Amniotic epithelial cell (primary cell): ENCODE results near the gene DAZAP2.

ENCODE experiments used
- DNase-seq: peaks from one replicate; pipeline ENCODE4 v3.0.0-alpha.2; 2010; ENCODE audit warnings: low read depth

Gene DAZAP2, protein sequence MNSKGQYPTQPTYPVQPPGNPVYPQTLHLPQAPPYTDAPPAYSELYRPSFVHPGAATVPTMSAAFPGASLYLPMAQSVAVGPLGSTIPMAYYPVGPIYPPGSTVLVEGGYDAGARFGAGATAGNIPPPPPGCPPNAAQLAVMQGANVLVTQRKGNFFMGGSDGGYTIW

DNA sequence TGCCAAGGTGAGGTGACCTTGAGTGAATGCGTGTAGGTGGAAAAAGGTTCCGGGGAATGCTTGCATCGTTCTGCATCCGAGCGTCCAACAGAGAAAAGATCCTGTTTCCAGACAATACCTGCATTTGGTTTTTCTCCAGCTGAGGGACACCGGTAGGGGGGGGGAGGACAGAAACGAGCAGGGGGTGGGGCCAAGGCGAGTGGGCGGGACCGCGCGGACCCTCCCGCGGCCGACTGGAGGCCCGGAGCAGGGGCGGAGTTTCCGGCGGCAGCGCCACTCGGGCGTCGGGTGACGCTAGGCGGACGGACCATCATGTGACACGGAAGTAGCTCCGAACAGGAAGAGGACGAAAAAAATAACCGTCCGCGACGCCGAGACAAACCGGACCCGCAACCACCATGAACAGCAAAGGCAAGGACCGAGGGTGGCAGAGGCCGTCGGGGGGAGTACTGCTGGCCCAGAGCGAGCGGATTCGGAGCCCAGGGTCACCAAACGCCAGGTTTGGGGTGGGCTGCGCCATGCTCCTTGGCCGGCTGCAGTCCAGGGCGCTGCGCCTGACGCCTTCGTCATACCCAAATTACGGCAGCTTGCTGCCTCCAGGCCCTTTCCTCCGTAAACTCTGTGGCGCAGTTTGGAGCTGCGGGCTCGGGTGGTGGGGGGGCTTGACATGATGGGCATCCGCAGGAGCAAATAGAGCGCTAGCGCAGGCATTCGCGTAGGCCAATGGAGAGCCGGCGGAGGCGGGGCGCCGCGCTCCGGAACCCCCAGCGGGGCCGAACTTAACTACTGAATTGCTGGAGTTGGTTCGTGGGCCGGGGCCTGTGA is at the start of gene DAZAP2:
DAZAP2 (plus strand) TSS at position 317 of the 825 bp plus-strand sequence; CDS start at position 399, 82 bp downstream.
- peak; percentile 93 for DNase-seq

DNA sequence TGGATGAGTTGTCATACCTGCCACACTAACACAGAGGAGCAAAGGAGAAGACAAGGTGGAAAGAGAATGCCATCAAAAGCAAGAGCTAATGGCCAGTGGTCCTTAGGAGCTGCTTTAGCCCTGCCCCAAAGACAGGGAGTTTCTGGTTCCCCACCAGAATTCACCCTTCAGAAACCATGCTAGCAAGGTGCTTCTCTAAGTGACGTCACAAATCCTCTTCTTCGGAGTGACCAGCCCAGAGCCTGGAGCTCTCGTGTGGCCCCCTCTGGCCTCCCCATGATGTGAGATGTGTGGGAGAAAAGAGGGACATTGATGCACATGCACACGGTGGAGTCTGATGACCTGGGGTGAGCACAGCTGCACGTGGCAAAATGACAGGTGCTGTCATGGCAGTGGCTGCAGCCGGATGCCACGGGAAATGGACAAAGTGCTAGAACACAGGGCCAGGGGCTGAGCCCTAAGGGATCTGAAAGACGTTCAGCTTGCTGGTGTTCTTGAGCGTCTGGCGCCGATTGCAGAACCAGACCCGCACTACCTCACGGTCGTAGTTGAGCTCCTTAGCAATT is 48.8 kb upstream of the DAZAP2 start:
- no peak for DNase-seq

DNA sequence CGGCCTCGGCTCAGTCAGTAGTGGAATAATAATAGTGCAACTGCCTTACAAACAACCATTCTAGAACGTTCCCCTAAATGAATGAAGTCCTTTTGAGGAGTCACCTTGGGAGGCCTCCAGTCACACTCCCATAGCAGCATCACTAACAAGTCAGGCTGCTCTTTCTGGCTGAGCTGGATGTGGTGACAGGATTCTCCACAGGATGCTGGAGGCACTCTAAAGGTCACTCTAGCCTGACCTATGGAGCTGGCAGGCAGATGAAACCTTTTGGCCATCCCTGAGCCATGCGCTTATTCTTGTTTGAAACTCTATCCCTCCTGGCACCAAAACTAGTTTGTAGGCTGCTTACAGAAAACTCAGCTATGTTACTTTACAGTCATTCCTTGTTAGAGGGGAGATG is 47.8 kb upstream of the DAZAP2 start:
- no peak for DNase-seq

DNA sequence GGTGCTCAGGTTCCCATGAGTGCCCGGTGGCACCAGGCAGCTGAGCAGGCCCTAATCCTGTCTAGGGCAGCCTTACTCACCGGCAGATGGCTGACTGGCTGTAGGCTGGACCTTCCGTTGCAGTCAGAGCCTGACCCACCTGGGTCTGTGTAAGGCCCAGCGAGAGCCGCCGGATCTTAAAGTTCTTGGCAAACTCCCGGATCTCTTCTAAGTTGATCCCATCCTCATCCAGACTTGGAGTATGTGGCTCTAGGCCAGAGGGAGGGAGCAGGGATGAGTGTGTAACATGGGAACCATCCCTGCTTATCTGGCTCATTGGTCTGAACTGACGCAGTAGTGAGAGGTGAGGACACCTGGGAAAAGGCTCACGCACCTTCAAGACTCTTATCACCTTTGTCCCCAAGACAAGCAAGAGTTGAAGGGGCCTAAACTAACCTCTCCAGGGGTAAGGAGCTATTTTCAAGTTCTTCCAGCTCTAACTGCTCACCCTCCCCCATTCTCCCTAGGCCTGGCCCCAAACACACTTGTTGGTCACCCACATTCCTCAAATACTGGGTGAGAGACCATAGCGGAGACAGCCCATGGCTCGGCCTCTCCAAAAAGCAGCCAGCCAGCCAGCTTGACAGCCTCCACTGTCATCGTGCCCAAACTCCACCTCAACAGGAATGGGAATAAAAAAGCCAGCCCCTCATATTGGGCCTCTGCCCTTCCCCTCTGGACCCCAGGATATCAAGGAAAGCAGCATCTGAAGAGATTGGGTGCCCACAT is 46.9 kb upstream of the DAZAP2 start:
- DNase-seq = no peak

GRCh38 chr12:51192284-51192671 is 46.3 kb upstream of the DAZAP2 start:
- DNase-seq = no peak

DNA sequence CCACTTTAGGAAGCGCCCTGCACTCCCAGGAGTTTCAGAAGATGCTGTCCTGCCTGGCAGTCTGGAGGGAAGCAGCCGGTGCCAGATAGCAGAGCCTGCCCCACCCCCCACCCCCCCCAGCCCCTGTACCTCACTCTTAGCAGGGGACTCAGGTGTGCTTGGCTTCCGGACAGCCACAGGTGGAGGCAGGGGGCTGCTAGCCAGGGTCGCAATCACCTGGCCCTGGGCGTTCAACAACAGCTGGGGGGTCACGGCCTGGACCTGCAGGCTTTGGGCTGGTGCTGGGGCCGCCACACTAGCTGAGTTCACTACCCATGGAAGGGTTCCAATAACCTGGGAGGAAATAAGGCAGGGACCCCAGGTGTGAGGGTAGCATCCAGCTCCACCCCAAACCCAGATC is 42.8 kb upstream of the DAZAP2 start:
- no peak for DNase-seq

DNA sequence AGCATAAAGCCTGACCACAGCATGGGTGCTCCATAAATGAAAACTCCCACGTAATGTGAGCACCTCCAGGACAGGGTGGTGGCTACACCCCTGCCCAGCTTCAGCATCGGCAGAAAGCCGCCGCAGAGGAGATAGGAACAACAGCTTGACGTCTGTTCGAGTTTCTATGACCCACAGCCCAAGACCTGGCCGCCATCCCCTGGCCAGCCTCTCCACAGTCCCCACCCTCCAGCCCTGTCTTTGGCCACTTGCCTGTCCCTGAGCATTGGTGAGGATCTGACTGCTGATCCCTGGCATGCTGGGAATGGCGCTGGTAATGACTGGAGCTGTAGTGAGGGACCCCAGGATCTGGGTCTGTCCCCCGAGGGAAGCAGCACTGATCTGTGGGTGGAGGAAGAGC is 42.1 kb upstream of the DAZAP2 start:
- no peak for DNase-seq

GRCh38 chr12:51197736-51198567 is 40.7 kb upstream of the DAZAP2 start:
- no peak for DNase-seq

- peak; percentile 40 for DNase-seq
Measured at GRCh38 chr12:51198568-51199365, 39.9 kb upstream of the DAZAP2 start.

DNA sequence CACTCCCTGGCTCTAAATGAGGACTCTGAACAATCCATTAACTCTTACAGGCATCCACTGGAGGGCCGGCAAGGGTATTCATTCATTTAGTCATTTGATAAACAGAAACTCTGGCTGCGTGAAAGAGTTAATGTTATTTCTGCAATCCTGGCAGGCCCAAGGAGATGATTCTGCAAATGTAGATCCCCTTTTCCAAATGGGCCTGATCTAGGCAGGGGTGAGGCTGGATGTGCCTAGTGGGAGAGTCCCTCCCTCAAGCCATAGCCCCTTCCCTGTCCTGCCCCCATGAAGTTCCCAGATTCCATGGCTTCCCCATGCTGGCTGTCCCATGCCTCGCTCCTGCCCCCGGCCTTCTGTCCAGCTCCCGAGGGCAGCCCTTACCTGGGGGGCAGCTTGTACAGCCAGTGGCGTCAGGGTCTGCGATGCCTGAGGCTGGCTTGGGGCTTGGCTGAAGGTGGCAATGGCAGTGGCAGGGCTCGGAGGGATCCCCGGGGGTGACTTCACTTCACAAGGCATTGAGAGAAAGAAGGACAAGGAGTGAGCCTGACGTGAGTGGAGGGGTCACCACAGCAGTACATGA is 39.2 kb upstream of the DAZAP2 start:
- no peak for DNase-seq

- DNase-seq = no peak
Measured at GRCh38 chr12:51200156-51200555, 38.5 kb upstream of the DAZAP2 start.

GRCh38 chr12:51200806-51201205 is 37.8 kb upstream of the DAZAP2 start:
- peak; percentile 40 for DNase-seq

- no peak for DNase-seq
Measured at GRCh38 chr12:51202718-51203117, 35.9 kb upstream of the DAZAP2 start.

- no peak for DNase-seq
Measured at GRCh38 chr12:51205350-51205749, 33.3 kb upstream of the DAZAP2 start.

DNA sequence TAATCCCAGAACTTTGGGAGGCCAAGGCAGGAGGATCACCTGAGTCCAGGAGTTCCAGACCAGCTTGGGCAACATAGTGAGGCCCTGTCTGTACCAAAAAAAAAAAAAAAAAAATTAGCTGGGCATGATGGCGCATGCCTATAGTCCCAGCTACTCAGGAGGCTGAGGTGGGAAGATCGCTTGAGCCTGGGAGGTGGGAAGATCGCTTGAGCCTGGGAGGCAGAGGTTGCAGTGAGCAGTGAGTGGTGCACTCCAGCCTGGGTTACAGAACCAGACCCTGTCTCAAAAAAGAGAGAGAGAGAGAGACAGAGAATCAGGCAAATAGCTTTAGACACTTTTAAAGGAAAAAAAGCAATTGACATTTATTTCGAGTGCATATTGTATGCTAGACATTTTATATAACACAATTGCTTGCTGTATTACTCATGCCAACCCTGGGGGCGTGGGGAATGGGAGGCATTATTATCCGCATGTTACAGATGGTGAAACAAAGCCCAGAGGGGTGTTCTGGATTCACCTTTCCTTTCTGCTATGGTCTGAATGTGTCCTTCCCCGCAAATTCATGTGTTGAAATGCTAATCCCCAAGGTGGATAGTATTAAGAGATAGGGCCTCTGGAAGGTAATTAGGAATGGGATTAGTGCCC is 30.5 kb upstream of the DAZAP2 start:
- DNase-seq = no peak

GRCh38 chr12:51209259-51209658 is 29.4 kb upstream of the DAZAP2 start:
- DNase-seq = no peak

GRCh38 chr12:51210690-51211395 is 27.8 kb upstream of the DAZAP2 start:
- DNase-seq = no peak

GRCh38 chr12:51214895-51215294 is 23.7 kb upstream of the DAZAP2 start:
- no peak for DNase-seq

DNA sequence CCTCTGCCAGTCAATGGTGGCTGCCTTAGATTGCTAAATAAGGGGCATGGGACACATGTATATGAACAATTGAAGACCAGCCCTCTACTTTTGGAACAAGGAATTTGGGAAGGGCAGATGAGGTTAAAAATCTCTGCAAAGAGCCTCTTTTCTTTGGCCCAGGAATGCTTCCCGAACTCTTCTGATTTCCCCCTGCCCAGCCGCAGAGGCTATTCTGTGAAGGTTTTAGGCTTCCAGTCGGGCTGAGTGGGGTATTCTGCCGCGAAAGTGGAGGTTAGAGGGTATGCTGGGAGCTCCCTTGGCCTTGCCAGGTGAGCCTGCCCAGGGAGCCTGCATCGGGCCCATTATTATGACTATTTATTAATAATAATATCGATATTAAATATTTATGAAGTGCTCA is 22.0 kb upstream of the DAZAP2 start:
- DNase-seq = no peak
